Bladder microvascular endothelial cell (primary cell): ENCODE measurements around the gene PSENEN. TPM values are rescaled to one million over a fixed set of nuclear protein-coding genes. Genes with fewer than 3 reads are reported as not detected.

ENCODE experiments used
- total RNA-seq: library from RNA; depleted of rRNA; stranded (reverse); fragments of >200 nt; gene quantifications from 2 replicates; pipeline ENCODE4 v1.2.3, GENCODE V29; 2014

The PSENEN gene
- total RNA-seq: 12.3 and 13.8 TPM in 2 replicates

GRCh38 chr19:35745328-35746086 is at the start of gene PSENEN, which contains the start of gene U2AF1L4:
Gene PSENEN, plus strand, starts transcription at chr19:35745651. Its CDS starts 280 bp downstream, at chr19:35745931.
Gene U2AF1L4, minus strand, starts transcription at chr19:35745418. Its CDS starts 27 bp downstream, at chr19:35745391.

GRCh38 chr19:35704218-35704617 is 41.2 kb upstream of the PSENEN start, which contains the start of gene ZBTB32:
Gene ZBTB32, plus strand, starts transcription at chr19:35704558. Its CDS starts 10,069 bp downstream, at chr19:35714627.

GRCh38 chr19:35717665-35718344 is 27.6 kb upstream of the PSENEN start, which contains the start of gene KMT2B:
Gene KMT2B, plus strand, starts transcription at chr19:35718003. Its CDS starts 16 bp downstream, at chr19:35718019.

GRCh38 chr19:35742121-35742724 is 3.2 kb upstream of the PSENEN start, which contains the start of gene IGFLR1:
Gene IGFLR1, minus strand, starts transcription at chr19:35742452. Its CDS starts 1,272 bp downstream, at chr19:35741180.

GRCh38 chr19:35748106-35749020 is 2.9 kb downstream of the PSENEN start, which contains the start of gene LIN37:
Gene LIN37, plus strand, starts transcription at chr19:35748576. Its CDS starts 149 bp downstream, at chr19:35748725.

GRCh38 chr19:35756377-35757230 is 11.2 kb downstream of the PSENEN start, which contains the start of gene HSPB6:
Gene HSPB6, minus strand, starts transcription at chr19:35757029. Its CDS starts 21 bp downstream, at chr19:35757008.

GRCh38 chr19:35757749-35758608 is 12.5 kb downstream of the PSENEN start, which contains the start of gene PROSER3:
Gene PROSER3, plus strand, starts transcription at chr19:35758176. Its CDS starts 40 bp downstream, at chr19:35758216.

GRCh38 chr19:35775298-35776101 is 30.0 kb downstream of the PSENEN start, which contains the start of gene ARHGAP33:
Gene ARHGAP33, plus strand, starts transcription at chr19:35775564. Its CDS starts 95 bp downstream, at chr19:35775659.

Other genes starting within 250 kb of the PSENEN start
- gene DMKN, start 232.0 kb upstream of the PSENEN start, total RNA-seq: 0.13 TPM in 1 of 2 replicates, not detected in the other
- gene SBSN, start 217.3 kb upstream of the PSENEN start, total RNA-seq: not detected in 2 replicates
- gene GAPDHS, start 212.2 kb upstream of the PSENEN start, total RNA-seq: not detected in 2 replicates
- 52.9 and 74.0 TPM in 2 replicates for gene TMEM147, start 200.0 kb upstream of the PSENEN start, total RNA-seq
- not detected in 2 replicates for gene ATP4A, start 182.0 kb upstream of the PSENEN start, total RNA-seq
- not detected in 2 replicates for gene PMIS2, start 159.5 kb upstream of the PSENEN start, total RNA-seq
- gene HAUS5, start 132.9 kb upstream of the PSENEN start, total RNA-seq: 6.0 and 9.3 TPM in 2 replicates
- 32.4 and 33.7 TPM in 2 replicates for gene RBM42, start 116.6 kb upstream of the PSENEN start, total RNA-seq
- 0.13 and 0.49 TPM in 2 replicates for gene ETV2, start 103.9 kb upstream of the PSENEN start, total RNA-seq
- gene COX6B1, start 97.3 kb upstream of the PSENEN start, total RNA-seq: 295 and 323 TPM in 2 replicates
- not detected in 2 replicates for gene UPK1A, start 79.1 kb upstream of the PSENEN start, total RNA-seq
- gene ZBTB32, start 41.1 kb upstream of the PSENEN start, total RNA-seq: not detected in 2 replicates
- 6.2 and 19.6 TPM in 2 replicates for gene KMT2B, start 27.6 kb upstream of the PSENEN start, total RNA-seq
- 0.49 and 0.94 TPM in 2 replicates for gene IGFLR1, start 3.2 kb upstream of the PSENEN start, total RNA-seq
- 4.0 and 6.4 TPM in 2 replicates for gene U2AF1L4, start 233 bp upstream of the PSENEN start, total RNA-seq
- gene LIN37, start 2.9 kb downstream of the PSENEN start, total RNA-seq: 3.9 and 5.0 TPM in 2 replicates
- 0.25 and 0.49 TPM in 2 replicates for gene HSPB6, start 11.4 kb downstream of the PSENEN start, total RNA-seq
- gene PROSER3, start 12.5 kb downstream of the PSENEN start, total RNA-seq: 1.5 and 2.5 TPM in 2 replicates
- 2.1 and 4.0 TPM in 2 replicates for gene ARHGAP33, start 29.9 kb downstream of the PSENEN start, total RNA-seq
- gene PRODH2, start 67.2 kb downstream of the PSENEN start, total RNA-seq: not detected in 2 replicates
- gene NPHS1, start 106.9 kb downstream of the PSENEN start, total RNA-seq: not detected in 2 replicates
- gene KIRREL2, start 111.3 kb downstream of the PSENEN start, total RNA-seq: under 0.01 TPM in 1 of 2 replicates, not detected in the other
- 1.3 and 8.4 TPM in 2 replicates for gene APLP1, start 122.9 kb downstream of the PSENEN start, total RNA-seq
- gene NFKBID, start 154.9 kb downstream of the PSENEN start, total RNA-seq: 3.1 and 3.5 TPM in 2 replicates
- gene HCST, start 156.9 kb downstream of the PSENEN start, total RNA-seq: not detected in 2 replicates
- gene TYROBP, start 162.6 kb downstream of the PSENEN start, total RNA-seq: not detected in 2 replicates
- gene LRFN3, start 190.7 kb downstream of the PSENEN start, total RNA-seq: 2.5 and 2.8 TPM in 2 replicates
- 9.8 and 12.1 TPM in 2 replicates for gene SDHAF1, start 249.5 kb downstream of the PSENEN start, total RNA-seq